Fibroblast of lung (primary cell): ENCODE data around the gene LZTS2.

Experiments used
- EZH2 ChIP-seq: IDR thresholded peaks from 2 replicates; pipeline ENCODE4 v1.5.1; 2012; ENCODE audit warnings: low read length, control low read depth, mild to moderate bottlenecking; ENCODE audit errors: missing control alignments
- TF ChIP-seq, protein P1 (sequence below), 2 donors: IDR thresholded peaks in 1 of 2; conservative IDR thresholded peaks in 1 of 2; 1 replicate in 1 of 2; 2 replicates in 1 of 2; pipeline ENCODE4 v1.5.1; 2011 to 2012; ENCODE audit warnings: low read length in 2 of 2, control low read depth in 1 of 2, inconsistent platforms in 1 of 2, low read depth in 1 of 2, mild to moderate bottlenecking in 1 of 2

DNA sequence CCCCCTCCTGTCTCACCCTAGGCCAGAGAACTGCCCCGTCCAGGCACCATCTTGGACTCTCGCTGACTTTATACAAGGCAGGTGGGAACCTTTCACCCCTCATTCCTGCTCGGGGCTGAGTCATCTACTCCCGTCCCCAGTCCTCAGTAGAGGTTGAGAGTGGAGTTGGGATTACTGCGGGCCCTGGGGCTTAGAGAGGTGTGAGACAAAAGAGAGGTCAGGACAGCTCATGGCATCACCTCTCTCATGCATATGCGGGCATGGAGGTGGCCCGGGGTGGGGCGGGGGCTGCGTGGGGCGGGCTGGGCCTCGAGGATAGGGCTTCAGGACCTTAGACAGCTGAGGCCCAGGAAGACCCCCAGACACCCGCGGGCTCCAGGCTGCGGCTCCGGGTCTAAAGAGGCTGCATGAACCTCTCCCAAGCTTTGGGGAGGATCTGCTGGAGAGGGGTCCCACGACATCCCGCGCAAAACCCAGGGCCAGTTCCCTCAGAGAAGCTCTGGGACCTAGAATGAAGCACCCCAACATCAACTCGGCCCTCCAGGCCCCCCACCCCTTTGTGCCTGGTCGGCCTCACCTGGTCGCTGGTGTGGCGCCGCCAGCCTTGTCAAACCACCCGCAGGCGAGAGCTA, 31.0 kb downstream of the LZTS2 start:
- TF ChIP-seq EZH2: no peak
- TF ChIP-seq, protein P1, sequence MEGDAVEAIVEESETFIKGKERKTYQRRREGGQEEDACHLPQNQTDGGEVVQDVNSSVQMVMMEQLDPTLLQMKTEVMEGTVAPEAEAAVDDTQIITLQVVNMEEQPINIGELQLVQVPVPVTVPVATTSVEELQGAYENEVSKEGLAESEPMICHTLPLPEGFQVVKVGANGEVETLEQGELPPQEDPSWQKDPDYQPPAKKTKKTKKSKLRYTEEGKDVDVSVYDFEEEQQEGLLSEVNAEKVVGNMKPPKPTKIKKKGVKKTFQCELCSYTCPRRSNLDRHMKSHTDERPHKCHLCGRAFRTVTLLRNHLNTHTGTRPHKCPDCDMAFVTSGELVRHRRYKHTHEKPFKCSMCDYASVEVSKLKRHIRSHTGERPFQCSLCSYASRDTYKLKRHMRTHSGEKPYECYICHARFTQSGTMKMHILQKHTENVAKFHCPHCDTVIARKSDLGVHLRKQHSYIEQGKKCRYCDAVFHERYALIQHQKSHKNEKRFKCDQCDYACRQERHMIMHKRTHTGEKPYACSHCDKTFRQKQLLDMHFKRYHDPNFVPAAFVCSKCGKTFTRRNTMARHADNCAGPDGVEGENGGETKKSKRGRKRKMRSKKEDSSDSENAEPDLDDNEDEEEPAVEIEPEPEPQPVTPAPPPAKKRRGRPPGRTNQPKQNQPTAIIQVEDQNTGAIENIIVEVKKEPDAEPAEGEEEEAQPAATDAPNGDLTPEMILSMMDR (conservative IDR thresholded peaks at IDR 0.05 in 1 of 2, IDR thresholded peaks at IDR 0.05 in 1 of 2; ENCODE audit: low read depth in 1 of 2, low read length in 2 of 2): no peak
